ENCODE results near the gene RNF13. TPM values are rescaled to one million over a fixed set of nuclear protein-coding genes. Genes with fewer than 3 reads are reported as not detected.
"Not testable (repeated sequence)": the region's sequence is repeated elsewhere in the genome, so short reads cannot be mapped to it uniquely, and the experiment has no call there.

Gene RNF13
- total RNA-seq, 2 experiments from 2014 or later, result 22.9 to 25.5 TPM

GRCh38 chr3:149942409-149942808 lies 129.4 kb downstream of the RNF13 start:
- Mint-ChIP-seq H3K4me3 (no peak overlapping the region), H3K27me3 (ENCODE audit: low read depth) (no peaks in the 10 kb centered on the region), H3K4me1 (ENCODE audit: low read depth) (peaks cover 5% of the 10 kb centered on the region), H3K36me3 (ENCODE audit: low read depth) (peaks cover 21% of the 10 kb centered on the region), H3K27ac (no peak overlapping the region), H3K9me3 (peaks cover 2% of the 10 kb centered on the region)
- CTCF ChIA-PET, result no interaction called here
- intact Hi-C loops (cut with micrococcal nuclease), result no loop called here
- DNase-seq, result no peak

- H3K9me3 Mint-ChIP-seq, result not testable (repeated sequence)
Observed at GRCh38 chr3:149943966-149944365, 131.0 kb downstream of the RNF13 start.

GRCh38 chr3:149947231-149947630 lies 134.2 kb downstream of the RNF13 start:
- Mint-ChIP-seq H3K36me3 (ENCODE audit: low read depth) (peaks cover 14% of the 10 kb centered on the region), H3K27me3 (ENCODE audit: low read depth) (no peaks in the 10 kb centered on the region), H3K9me3 (peaks cover 2% of the 10 kb centered on the region), H3K4me3 (no peak overlapping the region), H3K27ac (no peak overlapping the region), H3K4me1 (ENCODE audit: low read depth) (peaks cover 5% of the 10 kb centered on the region)
- intact Hi-C loops (cut with micrococcal nuclease), result no loop called here
- CTCF ChIA-PET, result interaction anchor here (1.2 kb wide), 1 partner anchor 237 kb away, joined by 4 read pairs; no protein-coding TSS in a partner anchor
- no peak for DNase-seq

More at GRCh38 chr3:149943966-149944365, 131.0 kb downstream of the RNF13 start:
- H3K27ac Mint-ChIP-seq; CTCF ChIA-PET; intact Hi-C loops (cut with micrococcal nuclease); H3K27me3 Mint-ChIP-seq (ENCODE audit: low read depth); DNase-seq; H3K4me3 Mint-ChIP-seq; H3K4me1 Mint-ChIP-seq (ENCODE audit: low read depth): not testable (repeated sequence)
- peaks cover 21% of the 10 kb centered on the region for H3K36me3 Mint-ChIP-seq (ENCODE audit: low read depth)

- H3K4me3 Mint-ChIP-seq, result no peak overlapping the region
- intact Hi-C loops (cut with micrococcal nuclease), result no loop called here
- H3K27me3 Mint-ChIP-seq (ENCODE audit: low read depth), result no peaks in the 10 kb centered on the region
- DNase-seq, result no peak
- H3K4me1 Mint-ChIP-seq (ENCODE audit: low read depth), result peaks cover 12% of the 10 kb centered on the region
- no peaks in the 10 kb centered on the region for H3K9me3 Mint-ChIP-seq
- peaks cover 5% of the 10 kb centered on the region for H3K36me3 Mint-ChIP-seq (ENCODE audit: low read depth)
- CTCF ChIA-PET, result interaction anchor here (0.6 kb wide), 1 partner anchor 476 kb away, joined by 3 read pairs; no protein-coding TSS in a partner anchor
- H3K27ac Mint-ChIP-seq, result no peak overlapping the region
Observed at GRCh38 chr3:149949181-149949580, 136.2 kb downstream of the RNF13 start.

- DNase-seq, result no peak
- H3K4me3 Mint-ChIP-seq, result no peak overlapping the region
- H3K9me3 Mint-ChIP-seq, result no peaks in the 10 kb centered on the region
- H3K36me3 Mint-ChIP-seq (ENCODE audit: low read depth), result no peaks in the 10 kb centered on the region
- H3K27ac Mint-ChIP-seq, result no peak overlapping the region
- H3K27me3 Mint-ChIP-seq (ENCODE audit: low read depth), result no peaks in the 10 kb centered on the region
- intact Hi-C loops (cut with micrococcal nuclease), result no loop called here
- CTCF ChIA-PET, result interaction anchor here (1.5 to 2.1 kb wide), 3 partner anchors 12 to 146 kb away, joined by 5 to 8 read pairs (median 8); no protein-coding TSS in a partner anchor
- peaks cover 18% of the 10 kb centered on the region for H3K4me1 Mint-ChIP-seq (ENCODE audit: low read depth)
Observed at GRCh38 chr3:149954812-149955211, 141.8 kb downstream of the RNF13 start.

- no peaks in the 10 kb centered on the region for H3K27me3 Mint-ChIP-seq (ENCODE audit: low read depth)
- H3K36me3 Mint-ChIP-seq (ENCODE audit: low read depth), result peaks cover under 1% of the 10 kb centered on the region
- peaks cover 18% of the 10 kb centered on the region for H3K4me1 Mint-ChIP-seq (ENCODE audit: low read depth)
- H3K4me3 Mint-ChIP-seq, result no peak overlapping the region
- DNase-seq, result no peak
- CTCF ChIA-PET, result interaction anchor here (1.0 to 2.1 kb wide), 5 partner anchors 11 to 147 kb away, joined by 3 to 8 read pairs (median 5); no protein-coding TSS in a partner anchor
- no peaks in the 10 kb centered on the region for H3K9me3 Mint-ChIP-seq
- intact Hi-C loops (cut with micrococcal nuclease), result no loop called here
- no peak overlapping the region for H3K27ac Mint-ChIP-seq
Observed at GRCh38 chr3:149955449-149955848, 142.4 kb downstream of the RNF13 start.

- Mint-ChIP-seq H3K36me3 (ENCODE audit: low read depth) (peaks cover 3% of the 10 kb centered on the region), H3K4me3 (no peak overlapping the region), H3K27me3 (ENCODE audit: low read depth) (no peaks in the 10 kb centered on the region), H3K27ac (no peak overlapping the region), H3K9me3 (no peaks in the 10 kb centered on the region), H3K4me1 (ENCODE audit: low read depth) (peaks cover 18% of the 10 kb centered on the region)
- intact Hi-C loops (cut with micrococcal nuclease), result no loop called here
- no peak for DNase-seq
- CTCF ChIA-PET, result interaction anchor here (0.9 to 2.3 kb wide), 4 partner anchors 10 to 149 kb away, joined by 3 to 14 read pairs (median 8); no protein-coding TSS in a partner anchor
Observed at GRCh38 chr3:149957361-149958125, 144.5 kb downstream of the RNF13 start.

GRCh38 chr3:149958171-149958796 lies 145.3 kb downstream of the RNF13 start:
- Mint-ChIP-seq H3K4me1 (ENCODE audit: low read depth) (peaks cover 16% of the 10 kb centered on the region), H3K27me3 (ENCODE audit: low read depth) (no peaks in the 10 kb centered on the region), H3K36me3 (ENCODE audit: low read depth) (peaks cover 3% of the 10 kb centered on the region), H3K27ac (peak overlapping the region; percentile 6), H3K9me3 (no peaks in the 10 kb centered on the region), H3K4me3 (no peak overlapping the region)
- CTCF ChIA-PET, result interaction anchor here (0.9 to 2.3 kb wide), 4 partner anchors 9 to 148 kb away, joined by 3 to 14 read pairs (median 8); no protein-coding TSS in a partner anchor
- peak; percentile 17 for DNase-seq
- intact Hi-C loops (cut with micrococcal nuclease), result no loop called here

GRCh38 chr3:149959443-149959842 lies 146.4 kb downstream of the RNF13 start:
- Mint-ChIP-seq H3K4me3 (no peak overlapping the region), H3K27me3 (ENCODE audit: low read depth) (no peaks in the 10 kb centered on the region), H3K36me3 (ENCODE audit: low read depth) (peaks cover 3% of the 10 kb centered on the region), H3K4me1 (ENCODE audit: low read depth) (peaks cover 9% of the 10 kb centered on the region), H3K9me3 (no peaks in the 10 kb centered on the region), H3K27ac (no peak overlapping the region)
- CTCF ChIA-PET, result no interaction called here
- intact Hi-C loops (cut with micrococcal nuclease), result no loop called here
- DNase-seq, result no peak

- intact Hi-C loops (cut with micrococcal nuclease), result no loop called here
Observed at GRCh38 chr3:149963485-149963884, 150.5 kb downstream of the RNF13 start.

GRCh38 chr3:149964291-149964690 lies 151.3 kb downstream of the RNF13 start:
- no peaks in the 10 kb centered on the region for H3K9me3 Mint-ChIP-seq
- H3K27ac Mint-ChIP-seq, result no peak overlapping the region
- CTCF ChIA-PET, result interaction anchor here (1.4 to 8.5 kb wide), 2 partner anchors 219 to 263 kb away, joined by 3 to 63 read pairs; no protein-coding TSS in a partner anchor
- no peak for DNase-seq
- H3K36me3 Mint-ChIP-seq (ENCODE audit: low read depth), result peaks cover 3% of the 10 kb centered on the region
- H3K4me1 Mint-ChIP-seq (ENCODE audit: low read depth), result peaks cover 2% of the 10 kb centered on the region
- no peak overlapping the region for H3K4me3 Mint-ChIP-seq
- peaks cover 3% of the 10 kb centered on the region for H3K27me3 Mint-ChIP-seq (ENCODE audit: low read depth)
- intact Hi-C loops (cut with micrococcal nuclease), result no loop called here

More at GRCh38 chr3:149963485-149963884, 150.5 kb downstream of the RNF13 start:
- Mint-ChIP-seq H3K36me3 (ENCODE audit: low read depth) (peaks cover 3% of the 10 kb centered on the region), H3K9me3 (no peaks in the 10 kb centered on the region), H3K27ac (no peak overlapping the region), H3K27me3 (ENCODE audit: low read depth) (no peaks in the 10 kb centered on the region), H3K4me3 (no peak overlapping the region), H3K4me1 (ENCODE audit: low read depth) (peaks cover 2% of the 10 kb centered on the region)
- DNase-seq, result no peak
- CTCF ChIA-PET, result interaction anchor here (8.5 kb wide), 1 partner anchor 220 kb away, joined by 63 read pairs; no protein-coding TSS in a partner anchor

- DNase-seq, result no peak
- Mint-ChIP-seq H3K27me3 (ENCODE audit: low read depth) (peaks cover 3% of the 10 kb centered on the region), H3K9me3 (no peaks in the 10 kb centered on the region), H3K36me3 (ENCODE audit: low read depth) (peaks cover 3% of the 10 kb centered on the region), H3K27ac (no peak overlapping the region), H3K4me3 (no peak overlapping the region), H3K4me1 (ENCODE audit: low read depth) (peaks cover 6% of the 10 kb centered on the region)
- intact Hi-C loops (cut with micrococcal nuclease), result loop anchor here (5.0 kb wide), 1 partner anchor 198 kb away; no protein-coding TSS in a partner anchor
- CTCF ChIA-PET, result interaction anchor here (0.5 to 8.5 kb wide), 6 partner anchors 26 to 262 kb away, joined by 3 to 63 read pairs (median 3); no protein-coding TSS in a partner anchor
Observed at GRCh38 chr3:149965278-149965677, 152.3 kb downstream of the RNF13 start.
